GM12801 (cell line): ENCODE results near the gene HHAT.

Experiments used
- TF ChIP-seq, protein P1 (sequence below): IDR thresholded peaks from one replicate; pipeline ENCODE4 v1.5.1; 2011; ENCODE audit warnings: control low read depth; ENCODE audit not compliant: insufficient read length; ENCODE audit errors: extremely low read depth

The HHAT gene

DNA sequence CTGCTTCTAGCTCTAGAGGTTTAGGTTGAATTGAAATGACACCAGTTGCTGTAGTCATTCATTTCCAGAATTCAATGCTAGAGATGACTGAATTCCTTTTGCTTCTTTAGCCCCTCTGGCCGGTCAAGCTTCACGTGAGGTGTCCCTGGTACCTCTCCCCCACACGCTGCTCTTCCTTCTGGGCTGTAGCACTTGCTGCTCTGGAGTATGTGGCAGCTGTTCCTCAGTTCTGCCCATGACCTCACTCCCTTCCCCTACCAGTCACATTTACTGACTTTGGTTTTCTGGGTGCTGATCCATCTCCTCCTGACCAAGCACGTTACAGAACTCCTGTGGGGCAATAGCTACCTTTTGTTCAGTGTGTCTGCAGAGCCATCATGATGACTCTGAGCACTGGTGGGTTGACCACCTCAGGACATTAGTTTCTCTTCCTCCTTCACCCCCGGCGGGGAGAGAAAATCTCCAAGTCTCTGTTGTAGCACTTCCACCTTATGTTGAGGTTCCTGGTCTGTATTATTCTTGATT is 128.1 kb downstream of the HHAT start:
- TF ChIP-seq, protein P1, sequence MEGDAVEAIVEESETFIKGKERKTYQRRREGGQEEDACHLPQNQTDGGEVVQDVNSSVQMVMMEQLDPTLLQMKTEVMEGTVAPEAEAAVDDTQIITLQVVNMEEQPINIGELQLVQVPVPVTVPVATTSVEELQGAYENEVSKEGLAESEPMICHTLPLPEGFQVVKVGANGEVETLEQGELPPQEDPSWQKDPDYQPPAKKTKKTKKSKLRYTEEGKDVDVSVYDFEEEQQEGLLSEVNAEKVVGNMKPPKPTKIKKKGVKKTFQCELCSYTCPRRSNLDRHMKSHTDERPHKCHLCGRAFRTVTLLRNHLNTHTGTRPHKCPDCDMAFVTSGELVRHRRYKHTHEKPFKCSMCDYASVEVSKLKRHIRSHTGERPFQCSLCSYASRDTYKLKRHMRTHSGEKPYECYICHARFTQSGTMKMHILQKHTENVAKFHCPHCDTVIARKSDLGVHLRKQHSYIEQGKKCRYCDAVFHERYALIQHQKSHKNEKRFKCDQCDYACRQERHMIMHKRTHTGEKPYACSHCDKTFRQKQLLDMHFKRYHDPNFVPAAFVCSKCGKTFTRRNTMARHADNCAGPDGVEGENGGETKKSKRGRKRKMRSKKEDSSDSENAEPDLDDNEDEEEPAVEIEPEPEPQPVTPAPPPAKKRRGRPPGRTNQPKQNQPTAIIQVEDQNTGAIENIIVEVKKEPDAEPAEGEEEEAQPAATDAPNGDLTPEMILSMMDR = no peak

DNA sequence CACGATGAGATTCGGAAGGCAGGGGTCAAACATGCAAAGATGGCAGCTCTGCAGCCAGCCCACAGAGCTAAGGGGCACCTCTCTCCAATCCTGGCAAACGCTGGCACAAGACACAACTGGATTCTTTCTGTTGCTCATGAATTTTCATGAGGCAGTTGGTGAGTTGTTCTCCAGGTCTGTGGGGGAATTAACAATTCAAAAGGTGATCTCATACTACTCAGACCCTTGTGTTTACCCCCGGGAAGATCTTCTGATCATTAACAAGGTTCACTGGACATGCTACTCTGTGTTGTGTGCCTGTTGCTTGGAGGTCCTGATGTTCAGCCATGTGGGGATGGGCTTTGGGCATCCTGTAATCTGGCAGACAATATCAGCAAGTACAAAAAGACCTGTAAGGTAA is 128.9 kb downstream of the HHAT start:
- TF ChIP-seq, protein P1 = no peak

DNA sequence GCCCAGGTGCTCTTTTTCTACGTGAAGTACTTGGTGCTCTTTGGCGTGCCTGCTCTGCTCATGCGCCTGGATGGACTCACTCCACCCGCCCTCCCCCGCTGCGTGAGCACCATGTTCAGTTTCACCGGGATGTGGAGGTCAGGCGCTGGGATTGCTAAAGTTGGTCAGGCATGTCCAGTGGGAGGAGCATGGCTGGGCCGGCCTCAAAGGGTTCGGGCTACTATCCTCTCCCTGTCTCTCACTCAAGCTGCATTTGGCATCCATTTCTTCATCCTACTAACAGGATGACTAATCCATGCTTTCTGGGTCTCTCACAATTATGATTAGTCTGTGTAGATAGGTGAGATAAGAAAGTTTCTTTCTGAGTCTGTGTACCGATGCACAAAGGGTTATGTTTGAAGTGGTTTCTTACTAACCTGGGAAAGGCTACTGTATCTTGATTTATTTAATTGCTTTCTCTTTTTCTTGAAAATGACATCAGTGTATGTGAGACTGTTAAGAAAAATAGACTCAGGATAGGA is 135.9 kb downstream of the HHAT start:
- TF ChIP-seq, protein P1 = no peak

DNA sequence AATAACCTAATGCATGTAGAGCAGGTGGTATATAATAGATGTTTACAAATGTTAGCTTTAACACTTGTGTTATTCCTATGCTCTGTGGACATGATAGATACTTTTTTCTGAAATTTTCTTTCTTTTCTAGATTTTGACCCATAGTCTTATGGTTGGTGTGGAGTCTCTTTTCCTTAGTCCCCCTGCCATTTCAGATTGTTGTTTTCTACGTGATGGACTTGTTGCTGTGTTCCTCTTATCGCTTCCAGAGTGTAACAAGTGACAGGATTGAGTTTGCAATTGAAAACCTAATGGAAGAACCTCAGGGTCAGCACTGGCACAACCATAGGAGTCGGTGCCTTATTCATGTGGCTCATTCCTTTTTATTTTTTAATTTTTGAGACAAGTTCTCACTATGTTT is 136.4 kb downstream of the HHAT start:
- TF ChIP-seq, protein P1 = no peak

DNA sequence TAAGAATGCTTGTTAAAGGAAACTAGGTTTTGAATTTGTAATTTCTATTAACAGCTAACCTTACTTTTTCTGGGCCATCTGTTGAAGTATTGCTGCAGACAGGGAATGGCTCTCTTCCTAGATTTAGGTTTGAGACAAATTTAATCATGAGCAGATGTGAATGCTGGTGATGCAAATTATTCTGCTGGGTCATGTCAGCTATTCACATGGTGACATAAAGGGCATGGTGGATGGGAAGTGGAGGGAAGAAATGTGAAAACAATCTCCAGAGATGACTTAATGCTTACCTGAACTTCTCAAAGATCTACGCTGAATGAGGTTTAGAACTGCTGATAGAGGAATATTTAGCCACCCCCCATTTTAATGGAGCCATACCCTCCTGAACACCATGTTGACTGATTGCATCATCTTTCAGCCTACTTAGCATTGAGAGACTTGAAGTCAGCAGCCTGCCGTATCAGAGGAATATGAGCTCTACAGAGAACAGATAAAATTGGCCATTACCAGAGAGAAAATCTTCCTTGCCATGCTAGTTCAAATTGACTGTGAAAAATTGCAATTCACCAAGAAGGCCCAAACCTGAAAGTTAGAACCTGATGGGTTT is 138.8 kb downstream of the HHAT start:
- TF ChIP-seq, protein P1 = no peak

DNA sequence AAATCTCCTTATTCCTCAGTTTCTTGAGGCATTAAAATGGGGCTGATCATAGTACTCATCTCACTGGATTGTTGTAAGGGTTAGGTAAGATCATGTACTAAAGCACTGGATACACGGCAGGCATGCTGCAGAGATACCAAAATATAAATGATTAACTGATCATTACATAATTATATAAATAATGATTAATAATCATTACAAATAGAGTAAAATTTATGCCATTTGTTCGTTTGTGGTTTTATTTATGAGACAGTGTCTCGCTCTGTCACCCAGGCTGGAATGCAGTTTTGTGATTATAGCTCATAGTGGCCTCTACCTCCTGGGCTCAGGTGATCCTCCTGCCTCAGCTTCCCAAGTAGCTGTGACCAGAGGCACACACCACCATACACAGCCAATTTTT is 140.7 kb downstream of the HHAT start:
- TF ChIP-seq, protein P1 = no peak

DNA sequence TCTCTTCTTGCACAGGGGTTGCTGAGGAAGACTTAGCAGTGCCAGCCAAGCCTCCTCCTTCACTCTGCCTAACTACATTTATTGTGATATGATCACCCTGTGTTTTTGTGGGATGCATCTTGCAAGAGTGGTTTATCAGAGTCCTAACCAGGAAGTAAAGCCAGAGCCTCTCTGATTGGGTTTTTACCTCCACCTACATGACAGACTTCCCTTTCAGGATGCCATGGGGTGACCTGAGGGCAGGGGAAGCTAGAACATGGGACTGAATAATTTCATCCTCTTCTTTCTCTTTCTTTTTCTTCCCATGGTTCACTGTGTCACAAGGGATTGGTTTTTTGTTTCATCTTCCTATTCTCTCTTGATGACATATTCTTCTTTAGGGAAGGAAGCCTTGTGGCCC is 146.6 kb downstream of the HHAT start:
- TF ChIP-seq, protein P1 = no peak

DNA sequence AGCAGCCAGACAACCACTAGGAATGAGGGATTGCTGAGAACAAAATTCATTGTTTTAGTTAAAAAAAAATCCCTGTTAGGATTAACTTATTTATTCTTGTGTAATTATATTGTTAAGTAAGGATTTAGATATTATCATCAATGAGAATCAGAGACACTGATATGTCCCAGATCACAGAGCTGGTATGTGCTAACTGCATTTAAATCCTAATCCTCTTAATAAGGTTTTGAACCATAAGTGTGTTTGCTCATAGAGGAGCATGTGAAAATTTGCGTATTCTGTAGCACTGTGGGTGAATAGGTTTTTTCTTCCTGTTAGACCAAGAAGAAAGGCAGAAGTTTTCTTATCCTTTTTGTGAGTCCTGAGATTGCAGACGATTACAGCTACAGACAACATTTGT is 147.1 kb downstream of the HHAT start:
- TF ChIP-seq, protein P1 = no peak
